Colon (tissue), 2 donors: ENCODE measurements around the gene DAB2.

Experiments used
- FAIRE-seq: peaks from 2 replicates; lab custom pipeline; 2012; peaks lifted over from hg19 to GRCh38; lab: Jason Lieb, UNC
- donor health status: control.
- donor health status: control.

Gene DAB2

GRCh38 chr5:39447968-39448367, 23.2 kb upstream of the DAB2 start:
- no peak for FAIRE-seq

GRCh38 chr5:39447059-39447458, 22.3 kb upstream of the DAB2 start:
- no peak for FAIRE-seq

GRCh38 chr5:39446231-39446630, 21.5 kb upstream of the DAB2 start:
- no peak for FAIRE-seq

GRCh38 chr5:39443911-39444310, 19.1 kb upstream of the DAB2 start:
- FAIRE-seq, result no peak

GRCh38 chr5:39442991-39443390, 18.2 kb upstream of the DAB2 start:
- FAIRE-seq, result no peak

- FAIRE-seq, result no peak
These were observed 17.1 kb upstream of the DAB2 start for GRCh38 chr5:39441838-39442237.

GRCh38 chr5:39440958-39441624, 16.3 kb upstream of the DAB2 start:
- FAIRE-seq, result no peak

GRCh38 chr5:39440192-39440957, 15.6 kb upstream of the DAB2 start:
- FAIRE-seq, result peak; percentile 57

GRCh38 chr5:39439582-39440162, 14.9 kb upstream of the DAB2 start:
- FAIRE-seq, result no peak

- no peak for FAIRE-seq
These were observed 12.7 kb upstream of the DAB2 start for GRCh38 chr5:39437467-39437866.

GRCh38 chr5:39433848-39434247, 9.1 kb upstream of the DAB2 start:
- no peak for FAIRE-seq

GRCh38 chr5:39432696-39433530, 8.1 kb upstream of the DAB2 start:
- no peak for FAIRE-seq

- FAIRE-seq, result no peak
These were observed 5.7 kb upstream of the DAB2 start for GRCh38 chr5:39430461-39430860.

- no peak for FAIRE-seq
These were observed 3.9 kb upstream of the DAB2 start for GRCh38 chr5:39428640-39429039.

GRCh38 chr5:39427633-39428032, 2.9 kb upstream of the DAB2 start:
- FAIRE-seq, result no peak

GRCh38 chr5:39427229-39427628, 2.4 kb upstream of the DAB2 start:
- FAIRE-seq, result no peak

- FAIRE-seq, result no peak
These were observed 1.9 kb upstream of the DAB2 start for GRCh38 chr5:39426746-39427105.

- FAIRE-seq, result no peak
These were observed 1.4 kb upstream of the DAB2 start for GRCh38 chr5:39426051-39426745.

GRCh38 chr5:39423331-39423751, 1.4 kb downstream of the DAB2 start:
- no peak for FAIRE-seq

GRCh38 chr5:39422728-39423285, 2.0 kb downstream of the DAB2 start:
- FAIRE-seq, result no peak

GRCh38 chr5:39422036-39422606, 2.7 kb downstream of the DAB2 start:
- no peak for FAIRE-seq
